T-helper 1 cell treated with Interleukin-12 subunit alpha and Interleukin-12 subunit beta and Interleukin-4 antibody, amounts not matched to agents 30 μg/mL and 1 μg/mL, for 36 hours (primary cell): ENCODE data around the gene DAAM2.

Experiments
- H3K27ac Mint-ChIP-seq: one replicate; pipeline ENCODE4 v1.8.0; 2021; ENCODE audit warnings: mild to moderate bottlenecking, mixed read lengths
- H3K27me3 Mint-ChIP-seq: one replicate; pipeline ENCODE4 v1.8.0; 2021; ENCODE audit warnings: low read depth, mixed read lengths
- H3K36me3 Mint-ChIP-seq: one replicate; pipeline ENCODE4 v1.8.0; 2021; ENCODE audit warnings: low read depth, mixed read lengths
- H3K4me1 Mint-ChIP-seq: one replicate; pipeline ENCODE4 v1.8.0; 2021; ENCODE audit warnings: low read depth, mixed read lengths
- H3K4me3 Mint-ChIP-seq: one replicate; pipeline ENCODE4 v1.8.0; 2021; ENCODE audit warnings: mild to moderate bottlenecking, moderate library complexity, mixed read lengths
- H3K9me3 Mint-ChIP-seq: one replicate; pipeline ENCODE4 v1.8.0; 2021; ENCODE audit warnings: mixed read lengths

DAAM2 gene

GRCh38 chr6:39800034-39801032, 8.2 kb downstream of the DAAM2 start:
- Mint-ChIP-seq H3K36me3 (no peaks in the 10 kb centered on the region), H3K27me3 (peaks cover 8% of the 10 kb centered on the region), H3K4me1 (no peaks in the 10 kb centered on the region)

GRCh38 chr6:39801456-39802251, 9.5 kb downstream of the DAAM2 start:
- Mint-ChIP-seq H3K36me3 (no peaks in the 10 kb centered on the region), H3K4me1 (no peaks in the 10 kb centered on the region), H3K9me3 (no peaks in the 10 kb centered on the region), H3K4me3 (no peak overlapping the region), H3K27ac (no peak overlapping the region), H3K27me3 (no peaks in the 10 kb centered on the region)

More at GRCh38 chr6:39800034-39801032, 8.2 kb downstream of the DAAM2 start:
- Mint-ChIP-seq H3K9me3 (no peaks in the 10 kb centered on the region), H3K4me3 (no peak overlapping the region), H3K27ac (no peak overlapping the region)

- Mint-ChIP-seq H3K4me3 (no peak overlapping the region), H3K27ac (no peak overlapping the region), H3K27me3 (no peaks in the 10 kb centered on the region), H3K36me3 (no peaks in the 10 kb centered on the region), H3K9me3 (no peaks in the 10 kb centered on the region), H3K4me1 (no peaks in the 10 kb centered on the region)
Observed at GRCh38 chr6:39803872-39804271, 11.7 kb downstream of the DAAM2 start.

- Mint-ChIP-seq H3K27ac (no peak overlapping the region), H3K27me3 (peaks cover 5% of the 10 kb centered on the region), H3K36me3 (no peaks in the 10 kb centered on the region)
Observed at GRCh38 chr6:39804466-39805065, 12.4 kb downstream of the DAAM2 start.

GRCh38 chr6:39806278-39806677, 14.1 kb downstream of the DAAM2 start:
- Mint-ChIP-seq H3K4me3 (no peak overlapping the region), H3K27ac (no peak overlapping the region), H3K9me3 (no peaks in the 10 kb centered on the region), H3K4me1 (no peaks in the 10 kb centered on the region), H3K36me3 (no peaks in the 10 kb centered on the region), H3K27me3 (peaks cover 6% of the 10 kb centered on the region)

More at GRCh38 chr6:39804466-39805065, 12.4 kb downstream of the DAAM2 start:
- Mint-ChIP-seq H3K4me1 (no peaks in the 10 kb centered on the region), H3K4me3 (no peak overlapping the region), H3K9me3 (no peaks in the 10 kb centered on the region)

GRCh38 chr6:39808346-39808745, 16.2 kb downstream of the DAAM2 start:
- no peaks in the 10 kb centered on the region for H3K4me1 Mint-ChIP-seq
- no peaks in the 10 kb centered on the region for H3K36me3 Mint-ChIP-seq
- no peak overlapping the region for H3K4me3 Mint-ChIP-seq
- peaks cover 6% of the 10 kb centered on the region for H3K27me3 Mint-ChIP-seq
- H3K27ac Mint-ChIP-seq: no peak overlapping the region
- no peaks in the 10 kb centered on the region for H3K9me3 Mint-ChIP-seq

GRCh38 chr6:39808964-39809363, 16.8 kb downstream of the DAAM2 start:
- Mint-ChIP-seq H3K27me3 (peaks cover 10% of the 10 kb centered on the region), H3K36me3 (no peaks in the 10 kb centered on the region), H3K9me3 (no peaks in the 10 kb centered on the region), H3K27ac (no peak overlapping the region), H3K4me3 (no peak overlapping the region), H3K4me1 (no peaks in the 10 kb centered on the region)

GRCh38 chr6:39811835-39812345, 19.7 kb downstream of the DAAM2 start:
- no peaks in the 10 kb centered on the region for H3K36me3 Mint-ChIP-seq
- H3K4me1 Mint-ChIP-seq: no peaks in the 10 kb centered on the region
- no peaks in the 10 kb centered on the region for H3K9me3 Mint-ChIP-seq
- H3K27ac Mint-ChIP-seq: no peak overlapping the region
- H3K27me3 Mint-ChIP-seq: peaks cover 13% of the 10 kb centered on the region
- no peak overlapping the region for H3K4me3 Mint-ChIP-seq

- Mint-ChIP-seq H3K4me1 (no peaks in the 10 kb centered on the region), H3K27ac (no peak overlapping the region), H3K27me3 (peaks cover 13% of the 10 kb centered on the region), H3K9me3 (no peaks in the 10 kb centered on the region), H3K4me3 (no peak overlapping the region), H3K36me3 (no peaks in the 10 kb centered on the region)
Observed at GRCh38 chr6:39812496-39812852, 20.3 kb downstream of the DAAM2 start.

GRCh38 chr6:39812853-39813533, 20.8 kb downstream of the DAAM2 start:
- Mint-ChIP-seq H3K9me3 (no peaks in the 10 kb centered on the region), H3K4me1 (no peaks in the 10 kb centered on the region), H3K4me3 (no peak overlapping the region), H3K27ac (no peak overlapping the region), H3K36me3 (no peaks in the 10 kb centered on the region), H3K27me3 (peaks cover 13% of the 10 kb centered on the region)

GRCh38 chr6:39814236-39814635, 22.1 kb downstream of the DAAM2 start:
- H3K27ac Mint-ChIP-seq: no peak overlapping the region
- no peaks in the 10 kb centered on the region for H3K4me1 Mint-ChIP-seq
- H3K4me3 Mint-ChIP-seq: no peak overlapping the region
- no peaks in the 10 kb centered on the region for H3K9me3 Mint-ChIP-seq
- no peaks in the 10 kb centered on the region for H3K36me3 Mint-ChIP-seq
- H3K27me3 Mint-ChIP-seq: peaks cover 11% of the 10 kb centered on the region

- H3K4me1 Mint-ChIP-seq: no peaks in the 10 kb centered on the region
- H3K4me3 Mint-ChIP-seq: no peak overlapping the region
- no peaks in the 10 kb centered on the region for H3K36me3 Mint-ChIP-seq
- no peak overlapping the region for H3K27ac Mint-ChIP-seq
- no peaks in the 10 kb centered on the region for H3K9me3 Mint-ChIP-seq
- peaks cover 7% of the 10 kb centered on the region for H3K27me3 Mint-ChIP-seq
Observed at GRCh38 chr6:39815356-39815755, 23.2 kb downstream of the DAAM2 start.

GRCh38 chr6:39816747-39817146, 24.6 kb downstream of the DAAM2 start:
- Mint-ChIP-seq H3K4me1 (no peaks in the 10 kb centered on the region), H3K9me3 (no peaks in the 10 kb centered on the region), H3K27ac (no peak overlapping the region), H3K4me3 (no peak overlapping the region), H3K27me3 (peaks cover 7% of the 10 kb centered on the region), H3K36me3 (no peaks in the 10 kb centered on the region)

- no peaks in the 10 kb centered on the region for H3K9me3 Mint-ChIP-seq
- no peaks in the 10 kb centered on the region for H3K36me3 Mint-ChIP-seq
- no peaks in the 10 kb centered on the region for H3K4me1 Mint-ChIP-seq
- H3K27me3 Mint-ChIP-seq: peaks cover 6% of the 10 kb centered on the region
- H3K27ac Mint-ChIP-seq: no peak overlapping the region
- H3K4me3 Mint-ChIP-seq: no peak overlapping the region
Observed at GRCh38 chr6:39818695-39819094, 26.5 kb downstream of the DAAM2 start.
